ENCODE results near the gene EML6. TPM values are rescaled to one million over a fixed set of nuclear protein-coding genes. Genes with fewer than 3 reads are reported as not detected.

The EML6 gene
- total RNA-seq, 1 experiment from 2014 or later = 0.77 TPM

GRCh38 chr2:54858021-54858681 is 134.7 kb downstream of the EML6 start:
- H3K27me3 Mint-ChIP-seq (ENCODE audit: insufficient read depth, unreplicated experiment) = no peaks in the 10 kb centered on the region
- no TSS peak for BruUV-seq (replicated peaks)
- DNase-seq (ENCODE audit: unreplicated experiment) = peak; percentile 83
- intact Hi-C loops (cut with micrococcal nuclease) = no loop called here
- ChIA-PET CTCF (interaction anchor here (0.7 to 1.5 kb wide), 3 partner anchors 41 to 445 kb away, joined by 3 to 4 read pairs (median 3); no protein-coding TSS in a partner anchor), POLR2A (interaction anchor here (0.7 to 1.9 kb wide), 4 partner anchors 19 to 273 kb away, joined by 3 to 5 read pairs (median 4); partner anchors contain the start of gene RTN4)
- no peak for TF ChIP-seq CTCF (IDR thresholded peaks at IDR 0.05; ENCODE audit: unreplicated experiment)
- peaks cover 8% of the 10 kb centered on the region for H3K9me3 Mint-ChIP-seq (ENCODE audit: unreplicated experiment)
- peaks cover 28% of the 10 kb centered on the region for H3K4me1 Mint-ChIP-seq (ENCODE audit: insufficient read depth, unreplicated experiment)
- peaks cover 4% of the 10 kb centered on the region for H3K36me3 Mint-ChIP-seq (ENCODE audit: insufficient read depth, unreplicated experiment)
- no peak overlapping the region for H3K27ac Mint-ChIP-seq (ENCODE audit: low read depth, unreplicated experiment)
- no peak overlapping the region for H3K4me3 Mint-ChIP-seq (ENCODE audit: unreplicated experiment)

GRCh38 chr2:54859416-54859815 is 136.0 kb downstream of the EML6 start:
- Mint-ChIP-seq H3K36me3 (ENCODE audit: insufficient read depth, unreplicated experiment) (peaks cover 4% of the 10 kb centered on the region), H3K9me3 (ENCODE audit: unreplicated experiment) (peaks cover 8% of the 10 kb centered on the region), H3K27me3 (ENCODE audit: insufficient read depth, unreplicated experiment) (no peaks in the 10 kb centered on the region), H3K27ac (ENCODE audit: low read depth, unreplicated experiment) (no peak overlapping the region), H3K4me3 (ENCODE audit: unreplicated experiment) (no peak overlapping the region), H3K4me1 (ENCODE audit: insufficient read depth, unreplicated experiment) (peaks cover 28% of the 10 kb centered on the region)
- no peak for DNase-seq (ENCODE audit: unreplicated experiment)
- ChIA-PET POLR2A (interaction anchor here (1.1 kb wide), 1 partner anchor 14 kb away, joined by 3 read pairs; no protein-coding TSS in a partner anchor), CTCF (interaction anchor here (0.8 kb wide), 1 partner anchor 309 kb away, joined by 3 read pairs; no protein-coding TSS in a partner anchor)
- intact Hi-C loops (cut with micrococcal nuclease) = no loop called here
- no TSS peak for BruUV-seq (replicated peaks)
- TF ChIP-seq CTCF (IDR thresholded peaks at IDR 0.05; ENCODE audit: unreplicated experiment) = no peak

GRCh38 chr2:54859997-54860701 is 136.7 kb downstream of the EML6 start:
- BruUV-seq (replicated peaks) = no TSS peak
- H3K27me3 Mint-ChIP-seq (ENCODE audit: insufficient read depth, unreplicated experiment) = no peaks in the 10 kb centered on the region
- DNase-seq (ENCODE audit: unreplicated experiment) = peak; percentile 81
- no peak for TF ChIP-seq CTCF (IDR thresholded peaks at IDR 0.05; ENCODE audit: unreplicated experiment)
- CTCF ChIA-PET = interaction anchor here (0.9 to 2.2 kb wide), 6 partner anchors 9 to 154 kb away, joined by 3 to 6 read pairs (median 4); no protein-coding TSS in a partner anchor
- peaks cover 24% of the 10 kb centered on the region for H3K4me1 Mint-ChIP-seq (ENCODE audit: insufficient read depth, unreplicated experiment)
- peaks cover 8% of the 10 kb centered on the region for H3K9me3 Mint-ChIP-seq (ENCODE audit: unreplicated experiment)
- H3K4me3 Mint-ChIP-seq (ENCODE audit: unreplicated experiment) = no peak overlapping the region
- H3K36me3 Mint-ChIP-seq (ENCODE audit: insufficient read depth, unreplicated experiment) = peaks cover 4% of the 10 kb centered on the region
- H3K27ac Mint-ChIP-seq (ENCODE audit: low read depth, unreplicated experiment) = no peak overlapping the region
- POLR2A ChIA-PET = interaction anchor here (1.1 kb wide), 1 partner anchor 13 kb away, joined by 3 read pairs; no protein-coding TSS in a partner anchor
- intact Hi-C loops (cut with micrococcal nuclease) = no loop called here

- H3K27ac Mint-ChIP-seq (ENCODE audit: low read depth, unreplicated experiment) = no peak overlapping the region
- no peaks in the 10 kb centered on the region for H3K27me3 Mint-ChIP-seq (ENCODE audit: insufficient read depth, unreplicated experiment)
- H3K36me3 Mint-ChIP-seq (ENCODE audit: insufficient read depth, unreplicated experiment) = peaks cover 4% of the 10 kb centered on the region
- H3K4me3 Mint-ChIP-seq (ENCODE audit: unreplicated experiment) = no peak overlapping the region
- no peaks in the 10 kb centered on the region for H3K9me3 Mint-ChIP-seq (ENCODE audit: unreplicated experiment)
- BruUV-seq (replicated peaks) = no TSS peak
- ChIA-PET CTCF (interaction anchor here (0.5 to 3.5 kb wide), 4 partner anchors 19 to 1981 kb away, joined by 3 to 15 read pairs (median 5); no protein-coding TSS in a partner anchor), POLR2A (interaction anchor here (0.6 kb wide), 1 partner anchor 417 kb away, joined by 3 read pairs; no protein-coding TSS in a partner anchor)
- no peak for TF ChIP-seq CTCF (IDR thresholded peaks at IDR 0.05; ENCODE audit: unreplicated experiment)
- H3K4me1 Mint-ChIP-seq (ENCODE audit: insufficient read depth, unreplicated experiment) = peaks cover 17% of the 10 kb centered on the region
- DNase-seq (ENCODE audit: unreplicated experiment) = no peak
- intact Hi-C loops (cut with micrococcal nuclease) = no loop called here
Observed at GRCh38 chr2:54862229-54862628, 138.8 kb downstream of the EML6 start.

Data from MCF 10A (cell line).